Stomach (tissue), 4 donors: Measurements from ENCODE around the gene CDK17.

Experiments used
- CTCF ChIP-seq, 7 experiments: fragments of 450-650 bp in 4 of 7; fragments of 200-600 bp in 3 of 7; sonication (generic) in 3 of 7; IDR thresholded peaks; one replicate each; pipeline ENCODE4 v1.5.1; 2016 to 2019; ENCODE audit warnings: antibody characterized with exemption in 7 of 7, control low read depth in 2 of 7, mild to moderate bottlenecking in 1 of 7
- EP300 ChIP-seq: sonication (generic); formaldehyde crosslinking; IDR thresholded peaks from one replicate; pipeline ENCODE4 v1.6.1; 2017; ENCODE audit warnings: antibody characterized with exemption
- POLR2A ChIP-seq, 4 donors: fragments of 450-650 bp; IDR thresholded peaks; one replicate each; pipeline ENCODE4 v1.6.1; 2016; ENCODE audit warnings: antibody characterized with exemption in 4 of 4, control low read depth in 2 of 4, mild to moderate bottlenecking in 1 of 4, moderate library complexity in 1 of 4
- POLR2AphosphoS5 ChIP-seq, 3 donors: sonication (generic); formaldehyde crosslinking; IDR thresholded peaks; one replicate each; pipeline ENCODE4 v1.6.1; 2016; ENCODE audit warnings: antibody characterized with exemption in 3 of 3

GRCh38 chr12:96300064-96300463 lies 100.2 kb downstream of the CDK17 start:
- TF ChIP-seq POLR2A (IDR thresholded peaks at IDR 0.05), result no peak
- TF ChIP-seq CTCF (IDR thresholded peaks at IDR 0.05), result no peak
- no peak for TF ChIP-seq POLR2AphosphoS5 (IDR thresholded peaks at IDR 0.05)
- TF ChIP-seq EP300, result no peak
